NCI-H345 (cell line): ENCODE results near the gene NSMCE4A.
"Not testable (repeated sequence)": the region's sequence is repeated elsewhere in the genome, so short reads cannot be mapped to it uniquely, and the experiment has no call there.

Source experiments
- DNase-seq: peaks from one replicate; lab custom pipeline; 2025; lab: John Stamatoyannopoulos, UW

Gene NSMCE4A

GRCh38 chr10:121988361-121989324 lies 13.6 kb upstream of the NSMCE4A start, which contains the start of gene TACC2:
Gene TACC2 (plus strand): TSS chr10:121989163. CDS start chr10:122021982, 32,819 bp downstream.
- DNase-seq: no peak

GRCh38 chr10:121984463-121984862 lies 9.4 kb upstream of the NSMCE4A start:
- DNase-seq: no peak

- no peak for DNase-seq
Measured at GRCh38 chr10:121983852-121984251, 8.8 kb upstream of the NSMCE4A start.

GRCh38 chr10:121981346-121981745 lies 6.3 kb upstream of the NSMCE4A start:
- DNase-seq: no peak

- DNase-seq: no peak
Measured at GRCh38 chr10:121978511-121978910, 3.5 kb upstream of the NSMCE4A start.

GRCh38 chr10:121976607-121977006 lies 1.6 kb upstream of the NSMCE4A start:
- DNase-seq: no peak

GRCh38 chr10:121975295-121976086 lies 474 bp upstream of the NSMCE4A start:
- no peak for DNase-seq

- no peak for DNase-seq
Measured at GRCh38 chr10:121974019-121974534, 940 bp downstream of the NSMCE4A start.

GRCh38 chr10:121969086-121969485 lies 5.9 kb downstream of the NSMCE4A start:
- DNase-seq: not testable (repeated sequence)

- DNase-seq: no peak
Measured at GRCh38 chr10:121965996-121966395, 9.0 kb downstream of the NSMCE4A start.

- no peak for DNase-seq
Measured at GRCh38 chr10:121961456-121961855, 13.6 kb downstream of the NSMCE4A start.

- DNase-seq: no peak
Measured at GRCh38 chr10:121959671-121960070, 15.3 kb downstream of the NSMCE4A start.

- DNase-seq: no peak
Measured at GRCh38 chr10:121956111-121957061, 18.6 kb downstream of the NSMCE4A start.

- DNase-seq: no peak
Measured at GRCh38 chr10:121952226-121952625, 22.8 kb downstream of the NSMCE4A start.

- DNase-seq: no peak
Measured at GRCh38 chr10:121949451-121949850, 25.6 kb downstream of the NSMCE4A start.

- DNase-seq: no peak
Measured at GRCh38 chr10:121949049-121949448, 26.0 kb downstream of the NSMCE4A start.

GRCh38 chr10:121947343-121948330 lies 27.4 kb downstream of the NSMCE4A start:
- no peak for DNase-seq

- no peak for DNase-seq
Measured at GRCh38 chr10:121942749-121943416, 32.1 kb downstream of the NSMCE4A start.

- no peak for DNase-seq
Measured at GRCh38 chr10:121941532-121941931, 33.5 kb downstream of the NSMCE4A start.

GRCh38 chr10:121936295-121936694 lies 38.7 kb downstream of the NSMCE4A start:
- no peak for DNase-seq
